Right ventricle myocardium inferior (tissue), 1 donor: ENCODE measurements around the gene KIF20B. TPM values are rescaled to one million over a fixed set of nuclear protein-coding genes. Genes with fewer than 3 reads are reported as not detected.

Experiments used
- ATAC-seq: fragments of 200-7000 bp; cut with Tn5 transposase; one replicate; pipeline ENCODE4 v1.9.1; 2020; ENCODE audit warnings: mild to moderate bottlenecking, moderate library complexity
- DNase-seq: peaks from one replicate; pipeline ENCODE4 v3.0.0; 2021; ENCODE audit errors: missing footprints
- intact Hi-C: fragments of 100-400 bp; cut with DNase I; formaldehyde crosslinking; loops from one replicate; pipeline ENCODE4 v1.11.0; 2022
- total RNA-seq: library from RNA; stranded (reverse); fragmentation: NEBNext Ultra II Directional; extraction: Animal tissue kit (Norgen Biotek cat#: 25700); gene quantifications from one replicate; pipeline ENCODE4 v1.2.1, GENCODE V29; 2021
- donor health status: DM: no; HTN: yes; CAD: no; lungs with severe emphysema.

Gene KIF20B
- total RNA-seq, 1 donor from 2014 or later = 3.0 TPM

- intact Hi-C loops = no loop called here
- ATAC-seq = no peak
- DNase-seq = no peak
Observed at GRCh38 chr10:89684604-89685003, 16.8 kb upstream of the KIF20B start.

GRCh38 chr10:89685936-89686335 is 15.5 kb upstream of the KIF20B start:
- no peak for ATAC-seq
- intact Hi-C loops = no loop called here

GRCh38 chr10:89690027-89690426 is 11.4 kb upstream of the KIF20B start:
- ATAC-seq (no peak), DNase-seq (no peak)
- intact Hi-C loops = no loop called here

More at GRCh38 chr10:89685936-89686335, 15.5 kb upstream of the KIF20B start:
- no peak for DNase-seq

GRCh38 chr10:89692416-89692815 is 9.0 kb upstream of the KIF20B start:
- no peak for ATAC-seq
- intact Hi-C loops = no loop called here
- no peak for DNase-seq

- intact Hi-C loops = no loop called here
- DNase-seq (no peak), ATAC-seq (no peak)
Observed at GRCh38 chr10:89693176-89693575, 8.2 kb upstream of the KIF20B start.

GRCh38 chr10:89695307-89695706 is 6.1 kb upstream of the KIF20B start:
- intact Hi-C loops = no loop called here
- DNase-seq (no peak), ATAC-seq (no peak)

GRCh38 chr10:89697946-89698345 is 3.4 kb upstream of the KIF20B start:
- intact Hi-C loops = no loop called here
- ATAC-seq (no peak), DNase-seq (no peak)

- intact Hi-C loops = loop anchor here (2.0 kb wide), 1 partner anchor 273 kb away; no protein-coding TSS in a partner anchor
- DNase-seq (no peak), ATAC-seq (no peak)
Observed at GRCh38 chr10:89699581-89700064, 1.8 kb upstream of the KIF20B start.

GRCh38 chr10:89700923-89701241 is 508 bp upstream of the KIF20B start:
- DNase-seq (no peak), ATAC-seq (no peak)
- intact Hi-C loops = loop anchor here (1.0 to 2.0 kb wide), 2 partner anchors 56 to 274 kb away; partner anchors contain the start of gene PANK1

- intact Hi-C loops = no loop called here
- DNase-seq = no peak
- no peak for ATAC-seq
Observed at GRCh38 chr10:89702121-89702480, 711 bp downstream of the KIF20B start.

GRCh38 chr10:89705466-89705865 is 4.1 kb downstream of the KIF20B start:
- DNase-seq (no peak), ATAC-seq (no peak)
- intact Hi-C loops = no loop called here

- no peak for ATAC-seq
- intact Hi-C loops = no loop called here
- no peak for DNase-seq
Observed at GRCh38 chr10:89706011-89706410, 4.6 kb downstream of the KIF20B start.

GRCh38 chr10:89707372-89707771 is 6.0 kb downstream of the KIF20B start:
- intact Hi-C loops = no loop called here

GRCh38 chr10:89710753-89711152 is 9.4 kb downstream of the KIF20B start:
- intact Hi-C loops = no loop called here
- DNase-seq (no peak), ATAC-seq (no peak)

More at GRCh38 chr10:89707372-89707771, 6.0 kb downstream of the KIF20B start:
- DNase-seq (no peak), ATAC-seq (no peak)

GRCh38 chr10:89734616-89735015 is 33.2 kb downstream of the KIF20B start:
- ATAC-seq (no peak), DNase-seq (no peak)
- intact Hi-C loops = no loop called here

- no peak for DNase-seq
- no peak for ATAC-seq
- intact Hi-C loops = no loop called here
Observed at GRCh38 chr10:89738551-89739209, 37.3 kb downstream of the KIF20B start.

- intact Hi-C loops = no loop called here
- ATAC-seq (no peak), DNase-seq (no peak)
Observed at GRCh38 chr10:89741126-89741762, 39.9 kb downstream of the KIF20B start.

- ATAC-seq = no peak
- no peak for DNase-seq
- intact Hi-C loops = no loop called here
Observed at GRCh38 chr10:89744026-89744425, 42.6 kb downstream of the KIF20B start.

- intact Hi-C loops = no loop called here
- peak; percentile 50 for DNase-seq
- no peak for ATAC-seq
Observed at GRCh38 chr10:89745903-89746302, 44.5 kb downstream of the KIF20B start.

GRCh38 chr10:89750441-89750840 is 49.1 kb downstream of the KIF20B start:
- ATAC-seq (no peak), DNase-seq (no peak)
- intact Hi-C loops = no loop called here

GRCh38 chr10:89755374-89755773 is 54.0 kb downstream of the KIF20B start:
- intact Hi-C loops = no loop called here
- no peak for DNase-seq
- ATAC-seq = no peak
